Muscle of leg (tissue), 11 donors: ENCODE results near the gene ECHS1. TPM values are rescaled to one million over a fixed set of nuclear protein-coding genes. Genes with fewer than 3 reads are reported as not detected.
A peak's percentile ranks its signal among the peaks of the same experiment; 100 is the strongest.

Experiments used
- DNase-seq: peaks from one replicate; pipeline ENCODE4 v3.0.0; 2013
- H3K27ac ChIP-seq: one replicate; pipeline ENCODE4 v1.5.1; 2013; ENCODE audit warnings: mild to moderate bottlenecking, low read length, control low read depth
- H3K27me3 ChIP-seq: one replicate; pipeline ENCODE4 v1.6.1; 2013; ENCODE audit warnings: low read length; ENCODE audit not compliant: control insufficient read depth, insufficient read depth
- H3K36me3 ChIP-seq: one replicate; pipeline ENCODE4 v1.6.1; 2013; ENCODE audit warnings: low read length; ENCODE audit not compliant: control insufficient read depth, insufficient read depth
- H3K4me1 ChIP-seq: one replicate; pipeline ENCODE4 v1.6.1; 2013; ENCODE audit warnings: low read length; ENCODE audit not compliant: control insufficient read depth, insufficient read depth
- H3K4me3 ChIP-seq: one replicate; pipeline ENCODE4 v1.5.1; 2013; ENCODE audit warnings: low read length, control low read depth
- H3K9me3 ChIP-seq: replicated peaks from 2 replicates; pipeline ENCODE4 v1.6.1; 2013; ENCODE audit warnings: low read depth, low read length; ENCODE audit not compliant: control insufficient read depth
- WGBS: methylation state at CpG from one replicate; pipeline ENCODE4 v1.1.5; 2013; ENCODE audit warnings: missing lambda C conversion rate; ENCODE audit not compliant: insufficient coverage; 5-methylcytosine and 5-hydroxymethylcytosine counted together
- polyA plus RNA-seq, 8 donors: library from polyadenylated mRNA; unstranded; fragments of 120-200 nt; gene quantifications; one replicate each; pipeline versions ENCODE4 v1.2.1 to v1.2.3, GENCODE V29; 2013; ENCODE audit warnings: inconsistent platforms in 1 of 8, low replicate concordance in 1 of 8; ENCODE audit not compliant: insufficient read length in 8 of 8, insufficient read depth in 1 of 8
- total RNA-seq: library from RNA; stranded (reverse); fragments of 120-200 nt; gene quantifications from one replicate; pipeline ENCODE4 v1.2.4, GENCODE V29; 2013

Gene ECHS1
- total and polyA plus RNA-seq, 9 donors = 107 to 147 (median 127) TPM

- no peak overlapping the region for H3K27ac ChIP-seq
- WGBS = 64% methylated on average over 9 of the region's 11 CpGs
- H3K36me3 ChIP-seq = peaks cover 20% of the 10 kb centered on the region
- H3K4me1 ChIP-seq = peaks cover 13% of the 10 kb centered on the region
- H3K4me3 ChIP-seq = no peak overlapping the region
- peaks cover 2% of the 10 kb centered on the region for H3K9me3 ChIP-seq
- no peak for DNase-seq
- no peaks in the 10 kb centered on the region for H3K27me3 ChIP-seq
Measured at GRCh38 chr10:133358925-133359310, 14.2 kb downstream of the ECHS1 start.

GRCh38 chr10:133358162-133358924 is 14.8 kb downstream of the ECHS1 start:
- WGBS = 70% methylated on average over 33 of the region's 41 CpGs
- H3K27ac ChIP-seq = no peak overlapping the region
- peaks cover 20% of the 10 kb centered on the region for H3K36me3 ChIP-seq
- no peaks in the 10 kb centered on the region for H3K27me3 ChIP-seq
- H3K9me3 ChIP-seq = peaks cover 2% of the 10 kb centered on the region
- H3K4me1 ChIP-seq = peaks cover 13% of the 10 kb centered on the region
- no peak overlapping the region for H3K4me3 ChIP-seq
- DNase-seq = no peak

- H3K27me3 ChIP-seq = no peaks in the 10 kb centered on the region
- H3K4me3 ChIP-seq = peak within 1 kb of the TSS; percentile 42
- H3K4me1 ChIP-seq = peaks cover 13% of the 10 kb centered on the region
- peaks cover 11% of the 10 kb centered on the region for H3K36me3 ChIP-seq
- H3K27ac ChIP-seq = no peak within 1 kb of the TSS
- peak; percentile 75 for DNase-seq
- whole genome bisulfite sequencing = under 1% methylated on average over 63 of the region's 83 CpGs
- peaks cover 2% of the 10 kb centered on the region for H3K9me3 ChIP-seq
Measured at GRCh38 chr10:133357285-133358161, 15.6 kb downstream of the ECHS1 start, which contains the start of gene FUOM. TSS of gene FUOM (minus strand) at chr10:133358019. CDS start at chr10:133358007, 12 bp downstream.

GRCh38 chr10:133356549-133357284 is 16.4 kb downstream of the ECHS1 start:
- DNase-seq = no peak
- 42% methylated on average over 27 of the region's 27 CpGs for WGBS
- Histone ChIP-seq H3K4me3 (peak overlapping the region; percentile 42), H3K36me3 (peaks cover 4% of the 10 kb centered on the region), H3K9me3 (peaks cover 2% of the 10 kb centered on the region), H3K27ac (no peak overlapping the region), H3K27me3 (no peaks in the 10 kb centered on the region), H3K4me1 (peaks cover 13% of the 10 kb centered on the region)

- WGBS = 94% methylated on average over 2 of the region's 3 CpGs
Measured at GRCh38 chr10:133355991-133356390, 17.2 kb downstream of the ECHS1 start.

GRCh38 chr10:133355266-133355665 is 17.9 kb downstream of the ECHS1 start:
- H3K4me3 ChIP-seq = no peak overlapping the region
- no peaks in the 10 kb centered on the region for H3K36me3 ChIP-seq
- H3K27me3 ChIP-seq = peaks cover 2% of the 10 kb centered on the region
- DNase-seq = no peak
- peaks cover 13% of the 10 kb centered on the region for H3K4me1 ChIP-seq
- H3K9me3 ChIP-seq = no peaks in the 10 kb centered on the region
- no peak overlapping the region for H3K27ac ChIP-seq
- WGBS = 95% methylated on average over 4 of the region's 6 CpGs

More at GRCh38 chr10:133355991-133356390, 17.2 kb downstream of the ECHS1 start:
- H3K36me3 ChIP-seq = no peaks in the 10 kb centered on the region
- H3K27me3 ChIP-seq = peaks cover 1% of the 10 kb centered on the region
- no peak overlapping the region for H3K4me3 ChIP-seq
- H3K4me1 ChIP-seq = peaks cover 13% of the 10 kb centered on the region
- DNase-seq = no peak
- H3K27ac ChIP-seq = no peak overlapping the region
- no peaks in the 10 kb centered on the region for H3K9me3 ChIP-seq

- Histone ChIP-seq H3K27ac (no peak overlapping the region), H3K4me3 (no peak overlapping the region), H3K27me3 (peaks cover 2% of the 10 kb centered on the region), H3K9me3 (no peaks in the 10 kb centered on the region), H3K4me1 (peaks cover 13% of the 10 kb centered on the region), H3K36me3 (no peaks in the 10 kb centered on the region)
- WGBS = 88% methylated on average over 10 of the region's 14 CpGs
- no peak for DNase-seq
Measured at GRCh38 chr10:133354672-133355240, 18.4 kb downstream of the ECHS1 start.

GRCh38 chr10:133353988-133354605 is 19.1 kb downstream of the ECHS1 start:
- Histone ChIP-seq H3K4me1 (peaks cover 13% of the 10 kb centered on the region), H3K27ac (no peak overlapping the region), H3K36me3 (no peaks in the 10 kb centered on the region), H3K9me3 (no peaks in the 10 kb centered on the region), H3K27me3 (peaks cover 3% of the 10 kb centered on the region), H3K4me3 (no peak overlapping the region)
- DNase-seq = no peak
- WGBS = 82% methylated on average over 14 of the region's 16 CpGs

- WGBS = 75% methylated on average over 15 of the region's 16 CpGs
- Histone ChIP-seq H3K9me3 (no peaks in the 10 kb centered on the region), H3K36me3 (no peaks in the 10 kb centered on the region), H3K4me1 (peaks cover 13% of the 10 kb centered on the region), H3K4me3 (no peak overlapping the region), H3K27me3 (peaks cover 4% of the 10 kb centered on the region), H3K27ac (no peak overlapping the region)
- no peak for DNase-seq
Measured at GRCh38 chr10:133353202-133353959, 19.8 kb downstream of the ECHS1 start.
